ENCODE data around the gene BTBD7. TPM values are rescaled to one million over a fixed set of nuclear protein-coding genes. Genes with fewer than 3 reads are reported as not detected.

Gene BTBD7
- polyA plus RNA-seq, 1 donor (not counting 4 experiments of a cell fraction or from before 2014, with no cell fraction given): 25.1 TPM

GRCh38 chr14:93375673-93376156, 42.9 kb upstream of the BTBD7 start:
- TF ChIP-seq, protein P1, sequence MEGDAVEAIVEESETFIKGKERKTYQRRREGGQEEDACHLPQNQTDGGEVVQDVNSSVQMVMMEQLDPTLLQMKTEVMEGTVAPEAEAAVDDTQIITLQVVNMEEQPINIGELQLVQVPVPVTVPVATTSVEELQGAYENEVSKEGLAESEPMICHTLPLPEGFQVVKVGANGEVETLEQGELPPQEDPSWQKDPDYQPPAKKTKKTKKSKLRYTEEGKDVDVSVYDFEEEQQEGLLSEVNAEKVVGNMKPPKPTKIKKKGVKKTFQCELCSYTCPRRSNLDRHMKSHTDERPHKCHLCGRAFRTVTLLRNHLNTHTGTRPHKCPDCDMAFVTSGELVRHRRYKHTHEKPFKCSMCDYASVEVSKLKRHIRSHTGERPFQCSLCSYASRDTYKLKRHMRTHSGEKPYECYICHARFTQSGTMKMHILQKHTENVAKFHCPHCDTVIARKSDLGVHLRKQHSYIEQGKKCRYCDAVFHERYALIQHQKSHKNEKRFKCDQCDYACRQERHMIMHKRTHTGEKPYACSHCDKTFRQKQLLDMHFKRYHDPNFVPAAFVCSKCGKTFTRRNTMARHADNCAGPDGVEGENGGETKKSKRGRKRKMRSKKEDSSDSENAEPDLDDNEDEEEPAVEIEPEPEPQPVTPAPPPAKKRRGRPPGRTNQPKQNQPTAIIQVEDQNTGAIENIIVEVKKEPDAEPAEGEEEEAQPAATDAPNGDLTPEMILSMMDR (optimal IDR thresholded peaks at IDR 0.05 in 1 of 3, IDR thresholded peaks at IDR 0.05 in 1 of 3, conservative IDR thresholded peaks at IDR 0.05 in 1 of 3; ENCODE audit: extremely low read depth in 1 of 3, insufficient read depth in 2 of 3, low read length in 3 of 3): no peak
- TF ChIP-seq EZH2 (IDR thresholded peaks at IDR 0.05; ENCODE audit: low read length): no peak
- Histone ChIP-seq H3K4me3 (ENCODE audit: control insufficient read depth in 2 of 3, extremely low read depth in 1 of 3, insufficient read depth in 2 of 3, low read depth in 1 of 3, low read length in 3 of 3) (no peak overlapping the region), H3K4me1 (ENCODE audit: control insufficient read depth, extremely low read depth, insufficient read depth, low read length) (no peaks in the 10 kb centered on the region), H3K27ac (ENCODE audit: control insufficient read depth, insufficient read depth, low read length) (no peak overlapping the region), H3K9ac (ENCODE audit: control insufficient read depth, extremely low read depth, insufficient read depth, low read length) (no peak overlapping the region), H3K9me3 (ENCODE audit: control insufficient read depth, low read depth, low read length) (no peaks in the 10 kb centered on the region), H3K4me2 (ENCODE audit: control insufficient read depth, extremely low read depth, insufficient read depth, low read depth, low read length) (no peak overlapping the region), H3K79me2 (ENCODE audit: control insufficient read depth, insufficient read depth, low read length) (no peaks in the 10 kb centered on the region), H3K36me3 (ENCODE audit: control insufficient read depth in 2 of 2, extremely low read depth in 1 of 2, insufficient read depth in 2 of 2, low read length in 2 of 2) (no peaks in the 10 kb centered on the region), H4K20me1 (ENCODE audit: control insufficient read depth, extremely low read depth, insufficient read depth, low read length) (no peaks in the 10 kb centered on the region), H3K27me3 (ENCODE audit: control insufficient read depth, extremely low read depth, insufficient read depth, low read length) (no peaks in the 10 kb centered on the region), H2AFZ (ENCODE audit: control insufficient read depth, low read length) (no peak overlapping the region), H3K9me1 (ENCODE audit: control insufficient read depth, extremely low read depth, insufficient read depth, low read length) (no peaks in the 10 kb centered on the region)
- no peak for FAIRE-seq
- dilution Hi-C loops (cut with MboI; ENCODE audit: extremely low pct_ligation_motif_present, low sequenced_read_pairs): no loop called here
- DNase-seq (ENCODE audit: low read depth, low spot score): no peak

- no peak overlapping the region for H3K4me2 ChIP-seq (ENCODE audit: control insufficient read depth, extremely low read depth, insufficient read depth, low read depth, low read length)
- no peak overlapping the region for H3K27ac ChIP-seq (ENCODE audit: control insufficient read depth, insufficient read depth, low read length)
- TF ChIP-seq EZH2 (IDR thresholded peaks at IDR 0.05; ENCODE audit: low read length): no peak
- TF ChIP-seq, protein P1 (optimal IDR thresholded peaks at IDR 0.05 in 1 of 3, IDR thresholded peaks at IDR 0.05 in 1 of 3, conservative IDR thresholded peaks at IDR 0.05 in 1 of 3; ENCODE audit: extremely low read depth in 1 of 3, insufficient read depth in 2 of 3, low read length in 3 of 3): no peak
- H3K79me2 ChIP-seq (ENCODE audit: control insufficient read depth, insufficient read depth, low read length): no peaks in the 10 kb centered on the region
- H3K36me3 ChIP-seq (ENCODE audit: control insufficient read depth in 2 of 2, extremely low read depth in 1 of 2, insufficient read depth in 2 of 2, low read length in 2 of 2): no peaks in the 10 kb centered on the region
- H3K4me1 ChIP-seq (ENCODE audit: control insufficient read depth, extremely low read depth, insufficient read depth, low read length): no peaks in the 10 kb centered on the region
- no peaks in the 10 kb centered on the region for H3K9me1 ChIP-seq (ENCODE audit: control insufficient read depth, extremely low read depth, insufficient read depth, low read length)
- no peaks in the 10 kb centered on the region for H4K20me1 ChIP-seq (ENCODE audit: control insufficient read depth, extremely low read depth, insufficient read depth, low read length)
- H3K4me3 ChIP-seq (ENCODE audit: control insufficient read depth in 2 of 3, extremely low read depth in 1 of 3, insufficient read depth in 2 of 3, low read depth in 1 of 3, low read length in 3 of 3): no peak overlapping the region
- dilution Hi-C loops (cut with MboI; ENCODE audit: extremely low pct_ligation_motif_present, low sequenced_read_pairs): no loop called here
- H3K27me3 ChIP-seq (ENCODE audit: control insufficient read depth, extremely low read depth, insufficient read depth, low read length): no peaks in the 10 kb centered on the region
- no peaks in the 10 kb centered on the region for H3K9me3 ChIP-seq (ENCODE audit: control insufficient read depth, low read depth, low read length)
- no peak for DNase-seq (ENCODE audit: low read depth, low spot score)
- H2AFZ ChIP-seq (ENCODE audit: control insufficient read depth, low read length): no peak overlapping the region
- H3K9ac ChIP-seq (ENCODE audit: control insufficient read depth, extremely low read depth, insufficient read depth, low read length): no peak overlapping the region
- no peak for FAIRE-seq
Measured at GRCh38 chr14:93369713-93370266, 37.0 kb upstream of the BTBD7 start.
